Activated CD8-positive, alpha-beta memory T cell treated with anti-CD3 and anti-CD28 coated beads, Interleukin-2, amount 50 U/mL, for 1 hour (primary cell): Measurements from ENCODE around the gene ELN.
"Not testable (repeated sequence)": the region's sequence is repeated elsewhere in the genome, so short reads cannot be mapped to it uniquely, and the experiment has no call there.

ENCODE experiments used
- DNase-seq: peaks from one replicate; pipeline ENCODE4 v3.0.0-alpha.2; 2020; ENCODE audit errors: extremely low read depth

Gene ELN

DNA sequence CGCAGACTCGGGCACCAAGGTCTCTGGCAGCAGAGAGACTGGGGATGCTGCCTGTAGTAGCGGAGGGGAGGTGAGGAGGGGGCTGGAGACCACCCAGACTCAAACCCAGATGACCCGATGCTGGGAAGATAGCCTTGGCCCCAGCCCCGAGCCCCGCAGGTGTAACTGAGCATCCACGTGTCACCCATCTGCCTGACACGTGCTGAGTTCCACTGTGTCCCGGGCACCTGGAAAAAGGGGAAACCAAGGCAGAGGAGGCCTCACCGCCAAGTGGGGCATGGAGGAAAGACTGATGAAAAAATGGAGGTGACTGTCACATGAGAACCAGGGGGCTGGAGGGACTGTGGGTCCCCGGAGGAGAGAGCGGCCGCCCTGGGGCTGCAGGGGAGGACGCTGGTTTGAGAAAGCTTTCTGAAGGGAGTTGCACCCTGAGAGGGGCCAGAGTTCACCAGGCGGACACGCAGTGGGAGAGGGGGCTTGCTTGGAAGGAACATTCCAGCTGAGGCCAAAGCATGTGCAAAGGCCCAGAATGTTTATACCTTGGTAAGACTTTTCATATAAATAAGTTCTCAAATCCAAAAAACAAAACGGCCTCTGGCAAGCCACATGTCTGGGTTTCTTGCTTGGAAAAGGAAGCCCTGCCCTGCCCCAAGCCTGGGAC is 27.4 kb upstream of the ELN start:
- no peak for DNase-seq

- DNase-seq: no peak
Observed at GRCh38 chr7:74001150-74001494, 26.9 kb upstream of the ELN start.

DNA sequence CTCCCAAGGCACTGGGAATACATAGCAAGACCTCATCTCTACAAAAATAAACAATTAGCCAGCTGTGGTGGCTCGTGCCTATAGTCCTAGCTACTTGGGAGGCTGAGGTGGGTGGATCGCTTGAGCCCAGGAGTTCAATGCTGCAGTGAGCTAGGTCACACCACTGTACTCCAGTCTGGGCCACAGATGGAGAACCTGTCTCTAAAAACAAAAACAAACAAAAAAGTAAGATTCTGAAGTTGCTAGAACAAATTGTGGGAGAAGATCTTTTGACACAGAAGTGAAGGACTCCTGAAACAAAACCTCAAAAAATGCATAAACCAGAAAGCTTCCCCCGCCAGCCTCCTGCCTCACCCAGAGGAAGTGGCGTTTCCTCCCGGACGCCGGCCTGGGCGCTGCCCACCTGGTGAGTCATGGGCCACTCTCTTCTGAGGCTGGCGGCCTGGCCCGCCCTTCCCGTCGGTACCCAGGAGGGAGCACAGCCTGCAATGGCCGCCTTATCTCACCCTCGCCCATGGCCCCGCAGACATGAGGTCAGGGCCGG is 25.4 kb upstream of the ELN start:
- DNase-seq: no peak

GRCh38 chr7:74003621-74004020 is 24.4 kb upstream of the ELN start:
- no peak for DNase-seq

GRCh38 chr7:74006032-74006431 is 21.9 kb upstream of the ELN start:
- no peak for DNase-seq

DNA sequence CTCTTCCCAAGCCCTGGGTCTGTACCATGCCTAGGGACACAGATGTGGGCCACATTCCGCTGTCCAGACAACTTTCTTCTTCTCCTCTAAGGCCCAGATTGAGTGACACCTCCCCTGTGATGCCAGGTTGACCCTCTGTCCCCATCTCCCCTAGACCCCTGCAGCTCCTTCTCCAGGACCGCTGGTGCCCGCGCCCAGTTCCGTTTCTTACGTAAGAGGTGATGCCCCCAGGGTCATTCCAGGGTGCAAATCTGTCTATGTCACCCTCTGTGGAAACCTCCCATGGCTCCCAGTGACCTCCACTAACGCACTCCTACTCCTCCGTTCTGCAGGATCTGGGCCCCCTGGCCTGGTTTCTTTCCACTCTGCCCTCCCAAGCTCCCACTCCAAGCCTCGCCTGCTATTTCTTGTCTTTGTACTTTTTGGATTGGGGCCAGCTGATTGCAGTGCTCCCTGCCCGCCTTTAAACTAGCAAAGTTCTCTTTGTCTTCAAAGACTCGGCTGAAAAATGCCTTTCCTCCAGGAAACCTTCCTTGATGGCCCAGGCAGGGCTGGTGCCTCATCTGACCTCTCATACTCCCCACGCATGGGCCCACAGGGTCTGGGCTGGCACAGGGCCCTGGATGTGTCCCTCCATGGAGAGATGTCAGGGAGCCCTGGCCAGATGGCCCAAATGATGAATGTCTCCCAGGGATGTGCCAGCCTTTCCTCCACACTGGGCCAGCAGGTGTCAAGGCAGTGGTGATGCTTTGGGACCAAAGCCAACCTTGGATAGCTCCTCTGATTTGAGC is 21.3 kb upstream of the ELN start:
- DNase-seq: no peak

- no peak for DNase-seq
Observed at GRCh38 chr7:74007242-74007567, 20.8 kb upstream of the ELN start.

GRCh38 chr7:74008687-74009086 is 19.3 kb upstream of the ELN start:
- DNase-seq: no peak

- no peak for DNase-seq
Observed at GRCh38 chr7:74009719-74010118, 18.3 kb upstream of the ELN start.

DNA sequence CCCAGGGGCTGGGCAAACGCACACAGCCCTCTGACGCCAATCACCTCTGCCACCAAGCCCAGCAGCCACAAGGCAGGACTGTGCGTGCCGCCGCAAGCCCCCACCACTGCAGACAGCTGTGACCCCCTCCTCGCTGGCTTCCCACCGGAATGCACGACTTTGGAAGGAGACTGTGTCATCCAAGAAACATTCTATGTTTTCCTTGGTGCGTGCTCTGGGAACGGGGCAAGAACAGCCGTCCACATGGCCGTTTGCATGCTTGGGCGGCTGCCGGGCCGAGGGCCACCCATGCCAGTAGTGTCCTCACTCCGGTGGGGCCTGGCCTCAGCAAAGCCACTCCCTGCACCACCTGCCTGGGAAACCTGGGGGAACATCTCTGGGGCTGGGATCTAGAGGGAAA is 17.6 kb upstream of the ELN start:
- DNase-seq: no peak

GRCh38 chr7:74011421-74011820 is 16.6 kb upstream of the ELN start:
- DNase-seq: not testable (repeated sequence)

DNA sequence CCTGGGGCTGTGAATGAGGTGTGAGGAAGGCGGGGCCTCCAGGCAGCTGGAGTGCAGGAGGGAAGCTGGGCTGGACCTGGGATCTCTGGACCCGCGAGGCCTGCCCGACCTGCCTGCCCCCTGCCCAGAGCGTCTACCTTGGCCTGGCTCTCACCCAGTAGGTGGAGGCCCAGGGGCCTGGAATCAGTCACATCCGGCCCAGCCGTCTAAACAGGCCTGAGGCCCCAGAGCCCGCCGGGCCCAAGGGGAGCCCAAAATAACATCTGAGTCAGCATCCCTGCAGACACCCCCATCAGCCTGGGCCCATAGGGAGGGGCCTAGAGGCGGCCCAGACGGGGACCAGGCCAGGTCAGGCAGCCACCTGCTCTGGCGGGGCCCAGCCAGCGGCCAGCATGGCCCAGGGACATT is 15.1 kb upstream of the ELN start:
- DNase-seq: no peak

- DNase-seq: no peak
Observed at GRCh38 chr7:74013539-74014272, 14.3 kb upstream of the ELN start.

DNA sequence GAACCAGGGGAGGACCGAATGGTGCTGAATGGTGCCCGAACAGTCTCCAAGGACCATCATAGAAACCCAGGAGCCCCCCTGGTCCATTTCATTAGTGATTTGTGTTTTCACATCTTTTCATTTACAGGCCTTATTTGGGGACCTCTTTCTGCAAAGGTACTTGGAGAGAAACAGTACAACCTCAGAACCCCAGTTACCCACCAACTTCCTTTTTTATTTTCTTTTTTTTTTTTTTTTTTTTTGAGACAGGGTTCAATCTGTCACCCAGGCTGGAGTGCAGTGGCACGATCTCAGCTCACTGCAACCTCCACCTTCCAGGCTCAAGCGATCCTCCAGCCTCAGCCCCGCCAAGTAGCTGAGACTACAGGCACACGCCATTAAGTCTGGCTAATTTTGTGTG is 13.0 kb upstream of the ELN start:
- no peak for DNase-seq

DNA sequence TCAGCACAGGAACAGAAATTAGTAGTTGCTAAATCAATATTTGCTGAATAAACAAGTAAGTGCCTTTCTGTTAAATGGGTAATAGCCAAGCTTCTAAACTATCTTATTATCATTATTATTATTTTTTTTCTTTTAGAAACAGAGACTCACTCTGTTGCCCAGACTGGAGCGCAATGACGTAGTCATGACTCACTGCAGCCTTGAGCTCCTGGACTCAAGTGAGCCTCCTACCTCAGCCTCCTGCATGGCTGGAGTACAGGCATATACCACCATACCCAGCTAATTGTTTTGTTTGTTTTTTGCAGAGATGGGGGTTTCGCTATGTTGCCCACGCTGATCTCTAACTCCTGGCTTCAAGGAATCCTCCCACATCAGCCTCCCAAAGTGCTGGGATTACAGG is 12.3 kb upstream of the ELN start:
- DNase-seq: no peak

GRCh38 chr7:74017125-74017524 is 10.8 kb upstream of the ELN start:
- DNase-seq: no peak

- DNase-seq: no peak
Observed at GRCh38 chr7:74018246-74018895, 9.6 kb upstream of the ELN start.

GRCh38 chr7:74019149-74019548 is 8.8 kb upstream of the ELN start:
- DNase-seq: no peak

DNA sequence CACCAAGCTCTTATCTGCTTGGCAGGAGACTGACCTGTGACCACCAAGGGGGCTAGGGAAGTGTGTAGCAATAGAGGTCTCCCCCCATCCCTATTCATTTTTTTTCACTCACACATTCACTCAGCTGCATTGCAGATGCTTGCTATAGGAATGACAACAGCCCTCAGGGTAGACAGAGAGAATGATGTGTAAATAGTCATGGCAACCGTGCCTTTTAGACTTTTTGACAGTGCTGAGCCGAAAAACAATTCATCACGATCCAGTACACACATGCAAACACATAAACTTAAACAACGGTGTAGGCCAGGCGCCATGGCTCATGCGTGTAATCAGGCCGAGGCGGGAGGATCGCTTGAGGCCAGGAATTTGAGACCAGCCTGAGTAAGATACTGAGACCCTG is 7.6 kb upstream of the ELN start:
- DNase-seq: no peak

DNA sequence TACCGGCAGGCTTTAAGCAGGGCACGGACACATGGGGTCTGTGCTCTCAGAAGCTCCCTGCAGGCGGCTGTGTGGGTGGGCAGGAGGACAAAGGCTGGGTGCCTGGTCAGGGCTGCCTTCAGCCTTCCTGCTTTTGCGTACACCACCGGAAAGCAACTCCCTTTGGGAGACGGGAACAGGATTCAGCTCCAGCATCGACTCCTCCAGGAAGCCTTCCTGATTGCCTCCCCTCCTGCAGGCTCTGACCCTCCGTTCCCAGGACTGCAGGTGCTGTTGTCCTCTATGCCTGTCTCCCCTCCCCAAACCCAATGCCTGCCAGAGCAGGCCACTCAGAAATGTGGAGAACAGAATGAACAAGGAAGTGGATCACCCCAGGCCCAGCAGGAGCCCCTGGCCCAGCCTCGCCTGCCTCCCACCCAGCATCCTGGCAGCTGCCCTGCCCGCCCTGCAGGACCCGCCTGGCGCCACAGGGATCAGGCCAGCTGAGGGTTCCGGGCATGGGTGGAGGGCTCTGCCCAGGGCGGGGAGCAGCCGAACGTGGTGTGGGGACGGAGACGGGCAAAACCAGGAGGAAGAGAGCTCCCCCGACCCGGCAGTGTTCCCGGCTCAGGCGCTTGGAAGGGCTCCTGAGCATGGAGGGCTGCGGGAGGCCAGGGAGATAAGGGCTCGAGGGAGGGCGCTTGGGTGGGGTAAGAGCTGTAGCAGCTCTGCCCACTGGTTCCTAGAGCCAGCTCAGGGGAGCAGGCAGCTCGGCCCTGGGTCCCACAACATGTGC is 6.2 kb upstream of the ELN start:
- no peak for DNase-seq

GRCh38 chr7:74022507-74022906 is 5.5 kb upstream of the ELN start:
- DNase-seq: no peak

GRCh38 chr7:74023092-74023536 is 4.9 kb upstream of the ELN start:
- no peak for DNase-seq
